Retinal pigment epithelial cell (primary cell): ENCODE results near the gene ANXA10.

Source experiments
- DNase-seq: peaks from one replicate; pipeline ENCODE4 v3.0.0-alpha.2; 2010; ENCODE audit warnings: low read depth
- H3K4me3 ChIP-seq: 2 replicates; pipeline ENCODE4 v1.5.1; 2011; ENCODE audit warnings: mild to moderate bottlenecking, low read length, control low read depth, moderate library complexity
- TF ChIP-seq, protein P1 (sequence below): conservative IDR thresholded peaks from 2 replicates; pipeline ENCODE4 v1.5.1; 2011; ENCODE audit warnings: low read depth, low read length, control low read depth, inconsistent platforms

The ANXA10 gene

GRCh38 chr4:168118116-168118655 lies 25.8 kb downstream of the ANXA10 start:
- no peak for DNase-seq
- TF ChIP-seq, protein P1, sequence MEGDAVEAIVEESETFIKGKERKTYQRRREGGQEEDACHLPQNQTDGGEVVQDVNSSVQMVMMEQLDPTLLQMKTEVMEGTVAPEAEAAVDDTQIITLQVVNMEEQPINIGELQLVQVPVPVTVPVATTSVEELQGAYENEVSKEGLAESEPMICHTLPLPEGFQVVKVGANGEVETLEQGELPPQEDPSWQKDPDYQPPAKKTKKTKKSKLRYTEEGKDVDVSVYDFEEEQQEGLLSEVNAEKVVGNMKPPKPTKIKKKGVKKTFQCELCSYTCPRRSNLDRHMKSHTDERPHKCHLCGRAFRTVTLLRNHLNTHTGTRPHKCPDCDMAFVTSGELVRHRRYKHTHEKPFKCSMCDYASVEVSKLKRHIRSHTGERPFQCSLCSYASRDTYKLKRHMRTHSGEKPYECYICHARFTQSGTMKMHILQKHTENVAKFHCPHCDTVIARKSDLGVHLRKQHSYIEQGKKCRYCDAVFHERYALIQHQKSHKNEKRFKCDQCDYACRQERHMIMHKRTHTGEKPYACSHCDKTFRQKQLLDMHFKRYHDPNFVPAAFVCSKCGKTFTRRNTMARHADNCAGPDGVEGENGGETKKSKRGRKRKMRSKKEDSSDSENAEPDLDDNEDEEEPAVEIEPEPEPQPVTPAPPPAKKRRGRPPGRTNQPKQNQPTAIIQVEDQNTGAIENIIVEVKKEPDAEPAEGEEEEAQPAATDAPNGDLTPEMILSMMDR, result no peak
- no peak overlapping the region for H3K4me3 ChIP-seq

DNA sequence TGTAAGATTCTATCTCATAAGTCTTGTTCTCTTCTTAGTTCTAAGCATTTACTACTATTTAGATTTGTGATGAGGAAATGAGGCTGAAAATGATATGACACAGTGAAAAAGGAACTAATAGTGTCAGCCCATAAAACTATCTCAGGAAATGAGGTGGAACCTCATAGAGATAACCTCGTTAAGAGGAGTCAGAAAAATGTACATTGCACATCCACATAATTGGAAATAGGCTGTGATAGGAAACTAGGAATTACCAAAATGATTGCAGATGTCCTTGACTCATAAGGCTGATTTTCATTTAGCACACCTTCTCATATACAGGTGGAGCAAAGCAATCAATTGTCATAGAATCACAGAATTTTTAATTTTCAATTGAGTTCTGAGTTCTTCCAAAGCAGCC lies 26.8 kb downstream of the ANXA10 start:
- TF ChIP-seq, protein P1, result no peak
- no peak for DNase-seq
- no peak overlapping the region for H3K4me3 ChIP-seq

GRCh38 chr4:168119890-168120289 lies 27.6 kb downstream of the ANXA10 start:
- DNase-seq, result no peak
- H3K4me3 ChIP-seq, result no peak overlapping the region
- TF ChIP-seq, protein P1, result no peak

GRCh38 chr4:168120811-168121210 lies 28.5 kb downstream of the ANXA10 start:
- no peak for DNase-seq
- TF ChIP-seq, protein P1, result no peak
- H3K4me3 ChIP-seq, result no peak overlapping the region

DNA sequence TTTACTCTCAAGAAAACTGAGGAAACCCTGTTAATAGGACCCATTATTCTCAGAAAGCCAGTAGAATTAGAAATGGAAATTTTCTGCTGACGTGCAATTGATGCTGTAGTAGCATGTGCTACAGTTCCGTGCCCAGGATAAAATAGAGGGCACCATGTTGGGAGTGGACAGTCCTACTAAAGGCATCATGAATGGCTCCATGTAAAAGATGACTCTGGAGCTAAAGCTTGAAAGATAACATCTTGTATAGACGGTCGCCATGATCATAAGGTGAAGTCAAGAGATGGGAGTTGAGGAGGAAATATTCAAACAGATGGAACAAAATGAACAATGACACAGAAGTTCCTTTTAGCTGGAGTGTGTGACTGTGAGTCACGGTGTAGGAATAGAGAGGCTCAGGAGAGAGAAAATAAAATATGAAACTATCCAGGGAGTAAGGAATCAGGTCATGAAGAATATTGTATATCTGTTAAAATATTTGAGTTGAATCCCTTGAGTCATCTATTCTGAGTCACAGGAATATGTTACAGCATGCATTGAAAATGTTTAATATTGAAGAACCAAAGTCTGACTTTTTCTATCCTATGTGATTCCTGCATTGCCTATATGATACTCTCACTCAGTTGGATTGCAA lies 31.8 kb downstream of the ANXA10 start:
- H3K4me3 ChIP-seq, result no peak overlapping the region
- TF ChIP-seq, protein P1, result no peak
- DNase-seq, result no peak

GRCh38 chr4:168126952-168127351 lies 34.6 kb downstream of the ANXA10 start:
- DNase-seq, result no peak
- H3K4me3 ChIP-seq, result no peak overlapping the region
- TF ChIP-seq, protein P1, result no peak

DNA sequence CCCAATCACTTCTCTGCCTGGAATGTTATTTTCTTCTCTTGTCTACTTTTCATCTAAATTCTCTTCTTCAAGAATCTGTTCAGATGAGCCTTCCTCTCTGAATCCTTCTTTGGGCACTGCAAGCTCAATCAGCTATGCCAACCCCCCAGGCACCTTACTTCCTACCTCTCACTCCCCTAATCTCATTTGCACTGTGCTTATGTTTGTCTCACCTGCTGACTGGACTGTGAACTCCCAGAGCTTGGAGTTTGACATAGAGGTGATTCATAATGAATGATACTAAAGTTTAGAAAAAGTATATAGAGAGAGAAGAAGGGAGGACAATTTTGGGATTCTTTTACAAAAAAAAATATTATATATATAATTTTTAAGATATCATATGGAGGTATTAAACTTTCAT lies 36.3 kb downstream of the ANXA10 start:
- TF ChIP-seq, protein P1, result no peak
- no peak overlapping the region for H3K4me3 ChIP-seq
- DNase-seq, result no peak
